Calu3 (cell line): ENCODE measurements around the gene ITGB1. TPM values are rescaled to one million over a fixed set of nuclear protein-coding genes. Genes with fewer than 3 reads are reported as not detected.

Experiments used
- BruUV-seq: library from RNA; stranded (reverse); fragments of 400-500 nt; replicated peaks from 2 replicates; lab custom pipeline; 2021; lab: Mats Ljungman, UMichigan
- CTCF ChIA-PET: fragments of 300-600 bp; sonication (Branson Sonifier 250); formaldehyde crosslinking; loops from one replicate; lab custom pipeline; 2022; ENCODE audit warnings: antibody characterized with exemption; lab: Charles Lee
- DNase-seq: peaks from one replicate; pipeline ENCODE4 v3.0.0; 2022
- H3K27ac Mint-ChIP-seq: one replicate; pipeline ENCODE4 v1.8.0; 2022; ENCODE audit warnings: mixed read lengths; ENCODE audit not compliant: unreplicated experiment
- H3K27me3 Mint-ChIP-seq: one replicate; pipeline ENCODE4 v1.8.0; 2022; ENCODE audit warnings: mixed read lengths; ENCODE audit not compliant: unreplicated experiment
- H3K36me3 Mint-ChIP-seq: one replicate; pipeline ENCODE4 v1.8.0; 2022; ENCODE audit warnings: mild to moderate bottlenecking, moderate library complexity, mixed read lengths; ENCODE audit not compliant: insufficient read depth, unreplicated experiment
- H3K4me1 Mint-ChIP-seq: one replicate; pipeline ENCODE4 v1.8.0; 2022; ENCODE audit warnings: mild to moderate bottlenecking, low read depth, mixed read lengths; ENCODE audit not compliant: unreplicated experiment
- H3K4me3 Mint-ChIP-seq: one replicate; pipeline ENCODE4 v1.8.0; 2022; ENCODE audit warnings: mild to moderate bottlenecking, low read depth, moderate library complexity, mixed read lengths; ENCODE audit not compliant: unreplicated experiment
- H3K9me3 Mint-ChIP-seq: one replicate; pipeline ENCODE4 v1.8.0; 2022; ENCODE audit warnings: low read depth, mixed read lengths; ENCODE audit not compliant: unreplicated experiment
- intact Hi-C: fragments of 100-400 bp; cut with micrococcal nuclease; formaldehyde crosslinking; loops from one replicate; pipeline ENCODE4 v1.10.0; 2022; ENCODE audit not compliant: unreplicated experiment
- total RNA-seq: library from RNA; stranded (reverse); gene quantifications from 2 replicates; pipeline ENCODE4 v1.2.3, GENCODE V29; 2022
- TF ChIP-seq, protein P1 (sequence below): fragments of 200-600 bp; IDR thresholded peaks from one replicate; pipeline ENCODE4 v1.8.0; 2022; ENCODE audit warnings: antibody characterized with exemption; ENCODE audit not compliant: unreplicated experiment

Gene ITGB1
- total RNA-seq, 1 experiment from 2014 or later: 1,455 TPM

DNA sequence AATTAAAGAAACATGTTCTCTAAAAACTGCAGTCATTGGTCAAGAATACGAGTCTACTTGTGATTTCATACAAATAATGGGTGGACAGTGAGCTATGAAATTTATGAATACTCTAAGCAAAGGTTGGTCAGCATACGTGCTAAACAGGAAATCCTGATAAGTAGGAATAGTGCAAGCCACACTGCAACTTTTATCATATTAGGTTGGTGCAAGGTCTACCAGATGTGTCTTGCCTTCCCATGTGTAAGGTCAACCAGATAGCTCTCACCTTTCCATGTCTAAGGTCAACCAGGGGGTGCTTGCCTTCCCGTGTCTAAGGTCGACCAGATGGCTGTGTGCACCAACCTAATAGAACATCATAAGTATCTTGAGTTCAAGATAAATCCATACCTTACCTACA, 2.0 kb upstream of the ITGB1 start:
- TF ChIP-seq, protein P1, sequence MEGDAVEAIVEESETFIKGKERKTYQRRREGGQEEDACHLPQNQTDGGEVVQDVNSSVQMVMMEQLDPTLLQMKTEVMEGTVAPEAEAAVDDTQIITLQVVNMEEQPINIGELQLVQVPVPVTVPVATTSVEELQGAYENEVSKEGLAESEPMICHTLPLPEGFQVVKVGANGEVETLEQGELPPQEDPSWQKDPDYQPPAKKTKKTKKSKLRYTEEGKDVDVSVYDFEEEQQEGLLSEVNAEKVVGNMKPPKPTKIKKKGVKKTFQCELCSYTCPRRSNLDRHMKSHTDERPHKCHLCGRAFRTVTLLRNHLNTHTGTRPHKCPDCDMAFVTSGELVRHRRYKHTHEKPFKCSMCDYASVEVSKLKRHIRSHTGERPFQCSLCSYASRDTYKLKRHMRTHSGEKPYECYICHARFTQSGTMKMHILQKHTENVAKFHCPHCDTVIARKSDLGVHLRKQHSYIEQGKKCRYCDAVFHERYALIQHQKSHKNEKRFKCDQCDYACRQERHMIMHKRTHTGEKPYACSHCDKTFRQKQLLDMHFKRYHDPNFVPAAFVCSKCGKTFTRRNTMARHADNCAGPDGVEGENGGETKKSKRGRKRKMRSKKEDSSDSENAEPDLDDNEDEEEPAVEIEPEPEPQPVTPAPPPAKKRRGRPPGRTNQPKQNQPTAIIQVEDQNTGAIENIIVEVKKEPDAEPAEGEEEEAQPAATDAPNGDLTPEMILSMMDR: no peak
- peaks cover 22% of the 10 kb centered on the region for H3K4me1 Mint-ChIP-seq
- CTCF ChIA-PET: interaction anchor here (0.9 to 2.0 kb wide), 3 partner anchors 45 to 50 kb away, joined by 3 to 10 read pairs (median 5); no protein-coding TSS in a partner anchor
- H3K27ac Mint-ChIP-seq: peak overlapping the region; percentile 100
- H3K9me3 Mint-ChIP-seq: no peaks in the 10 kb centered on the region
- H3K4me3 Mint-ChIP-seq: peak overlapping the region; percentile 98
- peaks cover 55% of the 10 kb centered on the region for H3K36me3 Mint-ChIP-seq
- H3K27me3 Mint-ChIP-seq: no peaks in the 10 kb centered on the region
- no TSS peak for BruUV-seq
- no peak for DNase-seq
- intact Hi-C loops: loop anchor here (5.0 kb wide), 1 partner anchor 172 kb away; no protein-coding TSS in a partner anchor

DNA sequence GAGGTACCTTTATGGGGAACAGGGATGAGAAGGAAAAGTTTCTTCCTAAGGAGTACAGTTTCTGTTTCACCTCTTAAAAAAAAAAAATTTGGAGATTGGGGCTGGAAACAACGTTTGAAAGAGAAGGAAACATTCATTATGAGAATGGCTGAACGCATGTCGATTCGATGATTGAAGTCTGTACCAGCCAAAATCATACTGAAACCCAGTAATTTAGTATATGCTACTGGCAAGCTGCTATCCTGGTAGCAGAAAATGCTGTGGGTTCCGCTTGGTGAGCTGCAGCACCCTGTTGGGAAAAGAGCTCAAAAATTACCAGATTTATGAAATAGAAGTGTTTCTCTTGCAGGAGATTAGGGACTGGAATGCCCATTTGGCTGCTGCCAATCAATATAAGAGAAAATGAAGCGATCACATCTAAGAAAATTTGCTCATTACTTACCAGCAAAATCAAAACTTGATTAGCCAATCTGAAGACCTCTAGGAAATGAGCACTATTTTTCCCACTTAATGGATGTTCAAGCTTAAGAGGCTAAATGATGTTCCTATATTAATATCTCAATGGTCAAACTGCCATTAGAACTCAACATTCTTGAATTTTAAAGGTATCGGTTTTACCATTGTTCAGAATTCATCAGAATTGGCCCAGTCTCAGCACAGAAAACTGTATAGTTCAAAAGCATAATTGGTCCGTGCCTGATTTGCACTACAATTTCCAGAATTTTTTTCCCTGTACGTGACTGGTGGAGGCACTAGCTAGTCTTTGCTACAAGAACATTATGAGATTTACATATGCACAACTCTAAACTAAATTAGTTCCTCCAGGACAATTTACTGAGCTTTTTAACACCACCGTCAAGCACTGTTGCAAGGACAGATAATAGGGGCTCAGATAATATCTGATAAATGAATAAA, 1.2 kb upstream of the ITGB1 start:
- no peak for DNase-seq
- H3K27me3 Mint-ChIP-seq: no peaks in the 10 kb centered on the region
- TF ChIP-seq, protein P1: no peak
- BruUV-seq: TSS peak; percentile 64
- H3K4me3 Mint-ChIP-seq: peak overlapping the region; percentile 98
- intact Hi-C loops: loop anchor here (2.0 kb wide), 1 partner anchor 46 kb away; no protein-coding TSS in a partner anchor
- no peaks in the 10 kb centered on the region for H3K9me3 Mint-ChIP-seq
- CTCF ChIA-PET: interaction anchor here (0.9 to 2.0 kb wide), 4 partner anchors 11 to 51 kb away, joined by 3 to 10 read pairs (median 6); no protein-coding TSS in a partner anchor
- H3K27ac Mint-ChIP-seq: peak overlapping the region; percentile 100
- H3K4me1 Mint-ChIP-seq: peaks cover 25% of the 10 kb centered on the region
- peaks cover 63% of the 10 kb centered on the region for H3K36me3 Mint-ChIP-seq

DNA sequence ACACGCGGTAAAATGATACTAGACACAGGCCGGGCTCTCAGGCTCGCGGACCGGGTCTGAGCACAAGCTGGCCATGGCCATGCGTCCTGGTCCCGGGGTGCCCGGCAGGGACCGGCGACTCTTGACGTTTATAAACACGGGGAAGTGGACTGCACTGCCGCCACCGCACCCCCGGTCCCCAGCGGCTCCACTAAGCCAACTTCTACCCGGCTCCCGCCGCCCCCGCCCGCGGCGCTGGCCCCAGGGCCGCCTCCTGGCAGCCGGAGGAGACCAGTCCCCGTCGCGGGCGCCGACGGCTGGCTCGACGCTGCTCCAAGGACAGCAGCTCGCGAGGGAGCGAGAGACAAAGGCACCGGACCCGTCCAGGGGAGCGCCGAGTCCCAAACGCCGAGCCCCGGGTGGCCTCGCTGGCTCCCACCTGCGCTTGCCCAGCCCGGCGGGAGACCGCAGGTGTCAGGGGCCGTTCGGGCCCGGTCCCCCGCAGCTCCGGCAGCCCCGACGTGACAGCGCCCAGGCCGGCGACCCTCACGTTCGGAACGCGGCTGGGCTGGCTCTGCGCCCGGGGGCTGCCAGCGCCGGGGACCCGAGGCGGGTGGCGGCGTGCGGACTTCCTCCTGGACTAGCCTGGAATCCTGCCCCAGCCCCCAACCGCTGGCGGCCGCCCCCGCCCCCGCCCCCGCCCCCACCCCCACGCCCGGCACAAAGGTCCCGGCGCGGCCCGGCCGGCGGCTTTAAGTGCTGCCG, 517 bp downstream of the ITGB1 start:
- peak overlapping the region; percentile 98 for H3K4me3 Mint-ChIP-seq
- peaks cover 80% of the 10 kb centered on the region for H3K36me3 Mint-ChIP-seq
- no TSS peak for BruUV-seq
- DNase-seq: peak; percentile 74
- H3K4me1 Mint-ChIP-seq: peaks cover 34% of the 10 kb centered on the region
- H3K27ac Mint-ChIP-seq: peak overlapping the region; percentile 97
- no peaks in the 10 kb centered on the region for H3K27me3 Mint-ChIP-seq
- TF ChIP-seq, protein P1: no peak
- CTCF ChIA-PET: interaction anchor here (0.8 to 2.5 kb wide), 2 partner anchors 13 to 51 kb away, joined by 3 to 8 read pairs; no protein-coding TSS in a partner anchor
- intact Hi-C loops: loop anchor here (2.0 kb wide), 1 partner anchor 47 kb away; no protein-coding TSS in a partner anchor
- no peaks in the 10 kb centered on the region for H3K9me3 Mint-ChIP-seq
